GM12878 (cell line): Measurements from ENCODE around the gene PARPBP. TPM values are rescaled to one million over a fixed set of nuclear protein-coding genes. Genes with fewer than 3 reads are reported as not detected.

Experiments
- ATAC-seq: fragments of 200-7000 bp; cut with Tn5 transposase; 3 replicates; pipeline ENCODE4 v1.9.1; 2020; ENCODE audit warnings: mild to moderate bottlenecking, moderate library complexity
- BruUV-seq: library from RNA; stranded (reverse); fragments of 400-500 nt; replicated peaks from 2 replicates; lab custom pipeline; 2021; lab: Mats Ljungman, UMichigan
- CTCF ChIA-PET: fragments of 300-600 bp; sonication (Branson Sonifier 250); formaldehyde crosslinking; extraction: SDS; loops from one replicate; lab custom pipeline; 2021; ENCODE audit warnings: inconsistent platforms; lab: Yijun Ruan, JAX
- POLR2A ChIA-PET: fragments of 350-600 bp; formaldehyde crosslinking; extraction: SDS; loops from one replicate; lab custom pipeline; 2021; ENCODE audit warnings: inconsistent platforms; lab: Charles Lee
- RAD21 ChIA-PET: fragments of 300-600 bp; sonication (Branson Sonifier 250); formaldehyde crosslinking; loops from one replicate; lab custom pipeline; 2023; ENCODE audit warnings: antibody characterized with exemption; ENCODE audit not compliant: unreplicated experiment; lab: Charles Lee
- SMC1A ChIA-PET: fragments of 300-600 bp; sonication (Branson Sonifier 250); formaldehyde crosslinking; loops from one replicate; lab custom pipeline; 2023; ENCODE audit not compliant: unreplicated experiment, uncharacterized antibody; lab: Charles Lee
- DNase-seq: peaks from one replicate; pipeline ENCODE4 v3.0.0-alpha.2; 2011; ENCODE audit warnings: low read depth, low spot score
- FAIRE-seq: peaks from 3 replicates; lab custom pipeline; 2011; peaks lifted over from hg19 to GRCh38; lab: Jason Lieb, UNC
- H2AFZ ChIP-seq: 2 replicates; pipeline ENCODE4 v1.6.0; 2011; ENCODE audit warnings: low read depth, low read length, control low read depth; ENCODE audit not compliant: control insufficient read depth
- H3K27ac ChIP-seq: 2 replicates; pipeline ENCODE4 v1.5.1; 2011; ENCODE audit warnings: control low read depth; ENCODE audit not compliant: control insufficient read depth, insufficient read depth
- H3K27me3 ChIP-seq, 2 experiments: replicated peaks in 1 of 2; 2 replicates each; pipeline versions ENCODE4 v1.6.0 to v1.6.1; 2011; ENCODE audit warnings: low read length in 1 of 2; ENCODE audit not compliant: control insufficient read depth in 2 of 2, insufficient read depth in 2 of 2
- H3K36me3 ChIP-seq, 2 experiments: 2 replicates each; pipeline ENCODE4 v1.5.1; 2011; ENCODE audit warnings: low read length in 1 of 2; ENCODE audit not compliant: control insufficient read depth in 2 of 2, insufficient read depth in 2 of 2
- H3K4me1 ChIP-seq: 2 replicates; pipeline ENCODE4 v1.6.1; 2011; ENCODE audit warnings: mild to moderate bottlenecking, low read length, moderate library complexity, mixed read lengths; ENCODE audit not compliant: control insufficient read depth, insufficient read depth
- H3K4me2 ChIP-seq: 2 replicates; pipeline ENCODE4 v1.6.0; 2011; ENCODE audit warnings: control low read depth; ENCODE audit not compliant: control insufficient read depth, insufficient read depth
- H3K4me3 ChIP-seq: fragments of 200-600 bp; sonication (generic); 2 replicates; pipeline ENCODE4 v1.5.1; 2016
- H3K79me2 ChIP-seq: 2 replicates; pipeline ENCODE4 v1.6.0; 2011; ENCODE audit warnings: low read length; ENCODE audit not compliant: control insufficient read depth, insufficient read depth
- H3K9ac ChIP-seq: 2 replicates; pipeline ENCODE4 v1.8.0; 2011; ENCODE audit warnings: low read length, control low read depth, mixed read lengths; ENCODE audit not compliant: control insufficient read depth, insufficient read depth
- H3K9me3 ChIP-seq: replicated peaks from 3 replicates; pipeline ENCODE4 v1.5.1; 2011; ENCODE audit warnings: mild to moderate bottlenecking, low read length; ENCODE audit not compliant: control insufficient read depth, insufficient read depth
- H4K20me1 ChIP-seq: 2 replicates; pipeline ENCODE4 v1.6.0; 2011; ENCODE audit not compliant: control insufficient read depth, insufficient read depth
- BHLHE40 ChIP-seq, 2 experiments: fragments of 450-650 bp in 1 of 2; IDR thresholded peaks; 2 replicates each; pipeline ENCODE4 v1.6.1; 2011 to 2017; ENCODE audit warnings: low read depth in 2 of 2, borderline replicate concordance in 1 of 2, improper control_type of control experiment in 1 of 2, low read length in 1 of 2, mild to moderate bottlenecking in 1 of 2
- CHD4 ChIP-seq: fragments of 200-600 bp; sonication (generic); IDR thresholded peaks from 2 replicates; pipeline ENCODE4 v1.6.1; 2016; ENCODE audit warnings: mild to moderate bottlenecking
- STAT3 ChIP-seq: IDR thresholded peaks from 2 replicates; pipeline ENCODE4 v1.6.1; 2011; ENCODE audit warnings: low read depth, low read length, improper control_type of control experiment
- USF1 ChIP-seq: IDR thresholded peaks from 2 replicates; pipeline ENCODE4 v1.6.1; 2011; ENCODE audit warnings: borderline replicate concordance, low read depth, mild to moderate bottlenecking, moderate library complexity, mixed read lengths, low read length; ENCODE audit not compliant: insufficient read depth; ENCODE audit errors: extremely low read length
- ZNF207 ChIP-seq: fragments of 450-650 bp; IDR thresholded peaks from 2 replicates; pipeline ENCODE4 v1.6.1; 2014; ENCODE audit warnings: antibody characterized with exemption, mild to moderate bottlenecking, borderline replicate concordance
- WGBS: methylation state at CpG from one replicate; pipeline ENCODE4 v1.1.6; 2016; ENCODE audit warnings: low lambda C conversion rate; ENCODE audit not compliant: insufficient replicate concordance, insufficient coverage; ENCODE audit errors: missing lambda C conversion rate; 5-methylcytosine and 5-hydroxymethylcytosine counted together
- in situ Hi-C: fragments of 300-500 bp; cut with MboI; formaldehyde crosslinking; loops from 9 replicates; pipeline ENCODE4 v1.14.3; 2018; ENCODE audit warnings: mixed read lengths
- intact Hi-C: fragments of 100-400 bp; cut with micrococcal nuclease; formaldehyde crosslinking; loops from one replicate; pipeline ENCODE4 v1.14.2; 2022; ENCODE audit not compliant: unreplicated experiment
- polyA plus RNA-seq, 11 experiments: library from polyadenylated mRNA; depleted of rRNA in 4 of 11; unstranded in 6 of 11; stranded (reverse) in 5 of 11; fragments of >200 nt; fragmentation: Nextera tagmentation in 4 of 11; fragmentation: Illumina TruSeq in 1 of 11; extraction: Ambion mirVana in 4 of 11; extraction: Trizol in 1 of 11; gene quantifications; 1 replicate in 1 of 11; 2 replicates in 10 of 11; pipeline versions ENCODE4 v1.2.1 to v1.2.3, GENCODE V29; 2011 to 2016; ENCODE audit warnings: inconsistent platforms in 2 of 11, missing spikeins in 2 of 11, low read depth in 1 of 11
- total RNA-seq, 4 experiments: library from RNA; depleted of rRNA in 3 of 4; stranded (reverse); fragments of >200 nt in 3 of 4; fragmentation: Illumina TruSeq in 1 of 4; extraction: Trizol in 1 of 4; gene quantifications; 2 replicates each; pipeline versions ENCODE4 v1.2.1 to v1.2.3, GENCODE V29; 2013 to 2021
- TF ChIP-seq, protein P1 (sequence below): fragments of 450-650 bp; formaldehyde crosslinking; IDR thresholded peaks from 2 replicates; pipeline ENCODE4 v1.4.0; 2020; ENCODE audit warnings: mild to moderate bottlenecking, moderate library complexity

PARPBP gene
- total and polyA plus RNA-seq, 10 of the 15 experiments (the other 5 are each of a cell fraction or from before 2014, with no cell fraction given): 20.3 to 57.7 (median 32.4) TPM

- no peak for FAIRE-seq
- POLR2A ChIA-PET: no interaction called here
Measured at GRCh38 chr12:102163383-102163782, 43.4 kb downstream of the PARPBP start.

More at GRCh38 chr12:102163383-102163782, 43.4 kb downstream of the PARPBP start:
- Histone ChIP-seq H3K36me3 (no peaks in the 10 kb centered on the region), H3K27ac (no peak overlapping the region), H3K79me2 (no peaks in the 10 kb centered on the region), H3K4me1 (peaks cover 5% of the 10 kb centered on the region), H3K4me3 (no peak overlapping the region), H2AFZ (no peak overlapping the region), H4K20me1 (no peaks in the 10 kb centered on the region), H3K9ac (no peak overlapping the region), H3K4me2 (no peak overlapping the region), H3K27me3 (no peaks in the 10 kb centered on the region), H3K9me3 (no peaks in the 10 kb centered on the region)
- in situ Hi-C loops: no loop called here
- BruUV-seq: no TSS peak
- ChIA-PET CTCF (interaction anchor here (1.7 kb wide), 1 partner anchor 380 kb away, joined by 3 read pairs; no protein-coding TSS in a partner anchor), SMC1A (interaction anchor here (1.0 to 1.2 kb wide), 2 partner anchors 13 to 46 kb away, joined by 3 to 4 read pairs; no protein-coding TSS in a partner anchor), RAD21 (no interaction called here)
- WGBS: 95% methylated on average over 1 of the region's 1 CpG
- DNase-seq: no peak
- ATAC-seq: no peak
- intact Hi-C loops: loop anchor here (5.0 kb wide), 1 partner anchor 246 kb away; no protein-coding TSS in a partner anchor
- TF ChIP-seq STAT3 (no peak), ZNF207 (no peak), CHD4 (no peak), USF1 (no peak), BHLHE40 (IDR thresholded peaks at IDR 0.05; ENCODE audit: borderline replicate concordance in 1 of 2, low read depth in 2 of 2, low read length in 1 of 2) (no peak)
- TF ChIP-seq, protein P1, sequence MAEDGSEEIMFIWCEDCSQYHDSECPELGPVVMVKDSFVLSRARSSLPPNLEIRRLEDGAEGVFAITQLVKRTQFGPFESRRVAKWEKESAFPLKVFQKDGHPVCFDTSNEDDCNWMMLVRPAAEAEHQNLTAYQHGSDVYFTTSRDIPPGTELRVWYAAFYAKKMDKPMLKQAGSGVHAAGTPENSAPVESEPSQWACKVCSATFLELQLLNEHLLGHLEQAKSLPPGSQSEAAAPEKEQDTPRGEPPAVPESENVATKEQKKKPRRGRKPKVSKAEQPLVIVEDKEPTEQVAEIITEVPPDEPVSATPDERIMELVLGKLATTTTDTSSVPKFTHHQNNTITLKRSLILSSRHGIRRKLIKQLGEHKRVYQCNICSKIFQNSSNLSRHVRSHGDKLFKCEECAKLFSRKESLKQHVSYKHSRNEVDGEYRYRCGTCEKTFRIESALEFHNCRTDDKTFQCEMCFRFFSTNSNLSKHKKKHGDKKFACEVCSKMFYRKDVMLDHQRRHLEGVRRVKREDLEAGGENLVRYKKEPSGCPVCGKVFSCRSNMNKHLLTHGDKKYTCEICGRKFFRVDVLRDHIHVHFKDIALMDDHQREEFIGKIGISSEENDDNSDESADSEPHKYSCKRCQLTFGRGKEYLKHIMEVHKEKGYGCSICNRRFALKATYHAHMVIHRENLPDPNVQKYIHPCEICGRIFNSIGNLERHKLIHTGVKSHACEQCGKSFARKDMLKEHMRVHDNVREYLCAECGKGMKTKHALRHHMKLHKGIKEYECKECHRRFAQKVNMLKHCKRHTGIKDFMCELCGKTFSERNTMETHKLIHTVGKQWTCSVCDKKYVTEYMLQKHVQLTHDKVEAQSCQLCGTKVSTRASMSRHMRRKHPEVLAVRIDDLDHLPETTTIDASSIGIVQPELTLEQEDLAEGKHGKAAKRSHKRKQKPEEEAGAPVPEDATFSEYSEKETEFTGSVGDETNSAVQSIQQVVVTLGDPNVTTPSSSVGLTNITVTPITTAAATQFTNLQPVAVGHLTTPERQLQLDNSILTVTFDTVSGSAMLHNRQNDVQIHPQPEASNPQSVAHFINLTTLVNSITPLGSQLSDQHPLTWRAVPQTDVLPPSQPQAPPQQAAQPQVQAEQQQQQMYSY: no peak
